ENCODE results near the gene ANGPT4.

DNA sequence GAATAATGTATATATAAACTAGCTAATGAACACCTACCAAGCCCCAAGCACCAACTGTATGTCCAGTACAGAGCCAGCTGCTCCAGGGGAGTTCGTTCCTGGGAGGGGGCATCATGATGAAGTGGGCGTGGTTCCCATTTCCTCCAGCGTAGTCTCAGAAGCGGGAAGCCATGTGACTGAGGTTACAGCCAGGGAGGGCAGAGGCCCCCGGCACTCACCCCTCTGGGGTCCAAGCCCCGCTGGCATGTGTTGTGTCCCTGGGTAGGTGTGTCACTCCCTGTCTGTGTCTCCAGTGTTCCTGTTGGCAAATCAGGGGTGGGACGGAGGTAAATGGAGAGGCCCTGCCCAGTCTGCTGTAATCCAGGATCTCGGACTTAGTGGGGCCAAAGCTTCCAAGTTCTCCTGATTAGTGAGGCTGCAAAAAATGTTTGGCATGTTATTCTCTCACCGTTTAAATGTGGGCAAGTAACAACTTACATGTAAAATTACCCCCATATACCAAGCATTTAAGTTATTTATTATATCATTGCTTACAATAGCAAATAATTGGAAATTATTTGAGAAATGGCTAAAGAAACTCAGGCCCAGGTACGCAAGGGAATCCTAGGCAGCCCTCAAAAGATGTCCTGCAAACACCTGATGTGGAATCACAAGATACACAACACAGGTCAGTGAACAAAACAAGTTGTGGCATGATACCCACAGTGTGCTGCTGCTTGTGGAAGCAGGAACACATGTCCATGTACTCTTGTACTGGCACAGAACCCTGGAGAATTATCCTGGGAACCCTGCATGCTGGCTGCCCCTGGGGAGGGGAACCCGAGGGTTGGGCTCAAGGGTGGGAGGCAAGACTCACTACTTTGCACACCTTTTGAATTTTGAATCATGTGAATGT is 60.4 kb downstream of the ANGPT4 start:
- TF ChIP-seq JUND (IDR thresholded peaks at IDR 0.05), result no peak
- TF ChIP-seq TAF1 (IDR thresholded peaks at IDR 0.05; ENCODE audit: borderline replicate concordance, low read depth, low read length), result no peak
- TF ChIP-seq EZH2phosphoT487 (IDR thresholded peaks at IDR 0.05; ENCODE audit: borderline replicate concordance, low read depth), result no peak
- TF ChIP-seq EP300 (IDR thresholded peaks at IDR 0.05; ENCODE audit: borderline replicate concordance in 1 of 2, low read depth in 1 of 2, low read length in 1 of 2), result no peak
- TF ChIP-seq, protein P1, sequence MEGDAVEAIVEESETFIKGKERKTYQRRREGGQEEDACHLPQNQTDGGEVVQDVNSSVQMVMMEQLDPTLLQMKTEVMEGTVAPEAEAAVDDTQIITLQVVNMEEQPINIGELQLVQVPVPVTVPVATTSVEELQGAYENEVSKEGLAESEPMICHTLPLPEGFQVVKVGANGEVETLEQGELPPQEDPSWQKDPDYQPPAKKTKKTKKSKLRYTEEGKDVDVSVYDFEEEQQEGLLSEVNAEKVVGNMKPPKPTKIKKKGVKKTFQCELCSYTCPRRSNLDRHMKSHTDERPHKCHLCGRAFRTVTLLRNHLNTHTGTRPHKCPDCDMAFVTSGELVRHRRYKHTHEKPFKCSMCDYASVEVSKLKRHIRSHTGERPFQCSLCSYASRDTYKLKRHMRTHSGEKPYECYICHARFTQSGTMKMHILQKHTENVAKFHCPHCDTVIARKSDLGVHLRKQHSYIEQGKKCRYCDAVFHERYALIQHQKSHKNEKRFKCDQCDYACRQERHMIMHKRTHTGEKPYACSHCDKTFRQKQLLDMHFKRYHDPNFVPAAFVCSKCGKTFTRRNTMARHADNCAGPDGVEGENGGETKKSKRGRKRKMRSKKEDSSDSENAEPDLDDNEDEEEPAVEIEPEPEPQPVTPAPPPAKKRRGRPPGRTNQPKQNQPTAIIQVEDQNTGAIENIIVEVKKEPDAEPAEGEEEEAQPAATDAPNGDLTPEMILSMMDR (IDR thresholded peaks at IDR 0.05), result no peak
